Astrocyte of the spinal cord (primary cell): ENCODE results near the gene GSTT4.
"Not testable (repeated sequence)": the region's sequence is repeated elsewhere in the genome, so short reads cannot be mapped to it uniquely, and the experiment has no call there.

Experiments
- DNase-seq: peaks from one replicate; pipeline ENCODE4 v3.0.0; 2011; ENCODE audit warnings: low read depth, low spot score
- H3K4me3 ChIP-seq: 2 replicates; pipeline ENCODE4 v1.5.1; 2011; ENCODE audit warnings: low read depth, mild to moderate bottlenecking, low read length, moderate library complexity
- CTCF ChIP-seq: IDR thresholded peaks from 2 replicates; pipeline ENCODE4 v1.5.1; 2012; ENCODE audit warnings: low read depth, mild to moderate bottlenecking, low read length, inconsistent platforms
- in situ Hi-C: cut with HindIII; loops from 2 replicates; pipeline ENCODE4 v1.10.0; 2017; ENCODE audit warnings: low sequenced_read_pairs

The GSTT4 gene

DNA sequence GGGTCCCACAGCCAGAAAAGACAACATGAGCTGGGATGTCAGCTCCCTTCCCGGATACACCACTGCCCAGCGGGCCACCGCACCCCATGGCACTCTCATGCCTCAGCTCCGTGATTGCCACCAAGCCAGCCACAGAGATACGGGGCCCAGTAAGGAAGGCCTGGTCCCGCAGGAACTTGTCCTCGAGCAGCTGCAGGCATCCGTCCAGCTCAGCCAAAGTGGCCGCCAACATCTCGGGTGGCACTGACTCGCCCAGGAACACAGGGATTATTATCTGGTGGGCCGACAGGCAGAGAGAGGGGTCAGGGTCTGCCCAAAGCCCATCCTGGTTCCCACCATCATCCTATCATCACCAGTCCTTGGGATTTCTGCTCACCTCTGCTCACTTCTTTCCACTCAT lies 27.9 kb downstream of the GSTT4 start:
- in situ Hi-C loops, H3K4me3 ChIP-seq, DNase-seq: not testable (repeated sequence)

- in situ Hi-C loops, H3K4me3 ChIP-seq, DNase-seq: not testable (repeated sequence)
These were observed 30.4 kb downstream of the GSTT4 start for GRCh38 chr22:23974836-23975352.

- in situ Hi-C loops, DNase-seq, H3K4me3 ChIP-seq: not testable (repeated sequence)
These were observed 30.9 kb downstream of the GSTT4 start, which contains the start of gene DDT for GRCh38 chr22:23974345-23974744. TSS of gene DDT (minus strand) at chr22:23974441. CDS start at chr22:23974414, 27 bp downstream.

DNA sequence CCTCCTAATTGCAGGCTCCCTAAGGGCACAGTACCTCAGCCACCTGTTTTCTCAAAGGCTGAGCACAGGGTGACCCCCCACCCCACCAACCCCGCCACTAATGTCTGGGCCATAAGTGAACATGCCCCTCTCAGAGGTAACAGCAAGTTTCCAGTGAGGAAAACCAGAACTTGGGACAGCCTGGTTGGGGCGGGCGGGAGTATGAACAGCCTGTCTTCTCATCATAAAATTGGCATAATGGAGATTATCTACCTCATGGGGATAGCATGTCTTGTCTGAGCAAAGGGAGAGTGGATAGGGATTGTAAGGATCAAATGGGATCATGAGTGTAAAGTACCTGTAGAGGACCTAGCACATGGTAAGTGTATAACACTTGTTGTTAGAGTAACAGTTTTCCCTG lies 33.3 kb downstream of the GSTT4 start:
- in situ Hi-C loops, DNase-seq: not testable (repeated sequence)

DNA sequence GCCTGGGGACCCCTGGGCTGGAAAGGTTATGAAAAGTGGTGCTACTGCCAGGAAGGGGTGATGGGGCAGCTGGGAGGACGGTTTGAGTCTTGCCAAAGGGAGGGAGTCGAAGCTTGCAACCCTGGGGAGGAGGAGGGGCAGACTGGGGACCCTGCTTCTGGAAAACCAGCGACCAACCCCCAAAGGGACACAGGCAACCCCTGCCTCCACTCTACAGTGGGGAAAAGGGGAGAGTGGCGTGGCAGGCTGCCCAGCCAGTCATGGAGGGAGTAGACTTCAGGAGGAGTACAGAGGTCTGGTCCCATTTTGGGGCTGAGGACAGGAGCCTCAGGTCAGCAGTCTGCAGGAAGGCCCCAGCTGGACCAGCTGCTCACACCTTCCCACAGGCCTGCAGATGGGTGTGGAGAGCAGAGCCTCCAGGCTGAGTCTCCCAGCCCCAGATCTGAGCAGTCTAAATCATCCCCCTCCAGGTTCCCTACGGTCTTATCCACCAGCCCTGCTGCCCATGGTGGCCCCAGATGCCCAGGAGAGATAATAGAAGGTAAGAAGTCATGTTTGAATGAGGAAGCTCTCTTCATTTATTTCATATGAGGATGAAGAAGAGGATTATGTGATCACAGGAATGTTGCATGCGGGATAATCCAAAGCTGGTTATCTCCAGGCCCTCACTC lies 34.3 kb downstream of the GSTT4 start:
- TF ChIP-seq CTCF = no peak
- no peak overlapping the region for H3K4me3 ChIP-seq
- in situ Hi-C loops = no loop called here
- DNase-seq = no peak

More for the DNA sequence above, 33.3 kb downstream of the GSTT4 start:
- not testable (repeated sequence) for H3K4me3 ChIP-seq

- no peak overlapping the region for H3K4me3 ChIP-seq
- TF ChIP-seq CTCF = no peak
- DNase-seq = no peak
- in situ Hi-C loops = no loop called here
These were observed 35.0 kb downstream of the GSTT4 start for GRCh38 chr22:23970201-23970641.

DNA sequence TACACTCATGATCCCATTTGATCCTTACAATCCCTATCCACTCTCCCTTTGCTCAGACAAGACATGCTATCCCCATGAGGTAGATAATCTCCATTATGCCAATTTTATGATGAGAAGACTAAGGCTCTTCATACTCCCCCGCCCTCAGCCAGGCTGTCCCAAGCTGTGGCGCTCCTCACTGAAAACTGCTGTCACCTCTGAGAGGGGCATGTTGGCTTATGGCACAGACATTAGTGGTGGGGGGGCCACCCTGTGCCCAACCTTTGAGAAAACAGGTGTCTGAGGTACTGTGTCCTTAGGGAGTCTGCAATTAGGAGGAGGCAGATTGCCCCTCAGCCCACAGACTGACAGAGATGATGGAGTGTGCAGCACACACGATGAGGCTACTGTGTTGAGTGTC lies 36.2 kb downstream of the GSTT4 start:
- in situ Hi-C loops = no loop called here
- TF ChIP-seq CTCF = no peak
- no peak for DNase-seq

DNA sequence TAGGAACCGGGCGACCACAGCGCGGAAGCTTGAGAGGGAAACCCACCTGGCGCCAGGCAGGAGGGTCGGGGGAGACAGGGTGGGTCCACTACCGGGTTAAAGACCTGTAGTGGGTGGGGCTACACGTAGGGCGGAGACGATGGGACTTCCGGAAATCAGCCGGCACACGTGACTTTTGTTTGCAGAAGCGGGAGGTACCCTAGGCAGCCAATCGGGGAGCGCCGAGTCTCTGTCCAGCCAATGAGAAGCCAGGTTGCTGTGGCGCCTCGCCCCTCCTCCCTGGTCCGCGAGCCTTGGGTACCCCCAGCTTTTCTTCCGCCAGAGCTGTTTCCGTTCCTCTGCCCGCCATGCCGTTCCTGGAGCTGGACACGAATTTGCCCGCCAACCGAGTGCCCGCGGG lies 38.7 kb downstream of the GSTT4 start, which contains the start of gene DDTL:
DDTL (plus strand) TSS at position 321 of the 400 bp plus-strand sequence; CDS start at position 348, 27 bp downstream.
- DNase-seq, H3K4me3 ChIP-seq, in situ Hi-C loops: not testable (repeated sequence)

More for the DNA sequence above, 36.2 kb downstream of the GSTT4 start:
- H3K4me3 ChIP-seq = no peak overlapping the region

- H3K4me3 ChIP-seq, DNase-seq, in situ Hi-C loops: not testable (repeated sequence)
These were observed 39.2 kb downstream of the GSTT4 start for GRCh38 chr22:23966094-23966493.

DNA sequence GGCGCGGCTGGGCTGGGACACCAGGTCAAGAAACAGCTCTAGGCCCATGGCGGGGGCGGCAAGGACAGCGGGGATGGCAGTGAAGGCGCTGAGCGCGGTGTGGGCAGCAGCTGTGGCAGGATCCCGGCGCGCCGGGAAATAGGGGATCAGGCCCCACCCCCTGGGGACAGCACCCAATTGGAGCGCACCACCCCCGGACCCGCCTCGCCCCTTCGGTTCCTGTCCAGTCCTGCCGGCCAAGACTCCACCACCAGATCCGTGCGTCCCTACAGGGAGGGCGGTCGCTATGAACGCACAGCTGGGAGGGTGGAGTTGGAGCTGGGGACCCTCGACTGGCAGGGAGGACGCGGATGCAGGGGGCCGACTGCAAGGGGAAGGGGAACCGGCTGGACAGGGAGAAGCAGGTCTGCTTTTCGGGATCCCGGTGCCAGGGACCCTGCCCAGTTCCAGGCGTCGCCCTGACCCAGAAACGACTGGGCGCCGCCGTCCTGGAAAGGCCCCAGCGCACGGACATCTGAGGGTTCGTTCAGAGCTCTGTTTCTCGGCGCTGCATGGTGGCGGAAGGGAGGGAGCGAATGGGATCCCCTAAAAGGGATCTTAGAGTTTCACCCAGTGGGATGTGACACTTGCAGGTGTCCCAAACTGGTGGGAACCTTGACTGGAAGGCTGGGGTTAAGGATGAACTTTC lies 44.0 kb downstream of the GSTT4 start, which contains the start of gene GSTT2B:
GSTT2B (minus strand) TSS at position 112 of the 688 bp plus-strand sequence; CDS start at position 48, 64 bp downstream.
- H3K4me3 ChIP-seq, DNase-seq, in situ Hi-C loops: not testable (repeated sequence)
